ENCODE data around the gene FAM180A. TPM values are rescaled to one million over a fixed set of nuclear protein-coding genes. Genes with fewer than 3 reads are reported as not detected.

The FAM180A gene
- polyA plus RNA-seq, 1 donor (not counting 4 experiments of a cell fraction or from before 2014, with no cell fraction given) = 0.73 TPM

DNA sequence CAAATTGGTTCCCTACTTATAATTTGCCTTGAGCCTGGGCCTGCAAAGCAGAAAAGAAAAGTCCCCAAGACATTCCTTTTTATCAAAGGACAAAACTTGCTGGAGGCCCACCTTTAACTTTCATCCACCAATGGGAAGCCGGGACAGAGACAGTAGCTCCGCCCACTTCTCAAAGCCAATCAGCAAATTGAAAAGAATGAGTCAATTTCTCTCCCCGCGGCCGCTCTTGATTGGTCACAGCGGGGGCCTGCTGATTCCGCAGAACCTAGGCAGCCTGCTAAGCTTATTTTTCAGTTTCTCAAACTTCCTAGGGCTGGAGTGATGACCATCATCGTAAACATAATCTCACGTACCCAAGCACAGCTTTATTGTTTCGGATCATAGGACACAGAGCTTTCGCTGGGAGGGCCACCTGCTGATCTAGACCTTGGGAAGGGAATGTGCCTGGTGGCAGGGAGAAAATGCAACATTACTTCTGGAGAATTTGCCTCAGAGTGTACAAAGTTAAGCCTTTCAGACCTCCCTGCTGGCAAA, 20.4 kb downstream of the FAM180A start, which contains the start of gene SLC13A4:
SLC13A4 (minus strand) TSS at position 51 of the 534 bp plus-strand sequence. CDS start 690 bp downstream, outside the sequence.
- FAIRE-seq (no peak), DNase-seq (ENCODE audit: low read depth, low spot score) (no peak)
- H3K4me2 ChIP-seq (ENCODE audit: control insufficient read depth, extremely low read depth, insufficient read depth, low read depth, low read length) = no peak within 1 kb of the TSS
- no peak within 1 kb of the TSS for H3K9ac ChIP-seq (ENCODE audit: control insufficient read depth, extremely low read depth, insufficient read depth, low read length)
- H2AFZ ChIP-seq (ENCODE audit: control insufficient read depth, low read length) = no peak within 1 kb of the TSS
- no peak within 1 kb of the TSS for H3K4me3 ChIP-seq (ENCODE audit: control insufficient read depth in 2 of 3, extremely low read depth in 1 of 3, insufficient read depth in 2 of 3, low read depth in 1 of 3, low read length in 3 of 3)
- H3K79me2 ChIP-seq (ENCODE audit: control insufficient read depth, insufficient read depth, low read length) = no peaks in the 10 kb centered on the region
- no peak for TF ChIP-seq EZH2 (IDR thresholded peaks at IDR 0.05; ENCODE audit: low read length)
- TF ChIP-seq, protein P1, sequence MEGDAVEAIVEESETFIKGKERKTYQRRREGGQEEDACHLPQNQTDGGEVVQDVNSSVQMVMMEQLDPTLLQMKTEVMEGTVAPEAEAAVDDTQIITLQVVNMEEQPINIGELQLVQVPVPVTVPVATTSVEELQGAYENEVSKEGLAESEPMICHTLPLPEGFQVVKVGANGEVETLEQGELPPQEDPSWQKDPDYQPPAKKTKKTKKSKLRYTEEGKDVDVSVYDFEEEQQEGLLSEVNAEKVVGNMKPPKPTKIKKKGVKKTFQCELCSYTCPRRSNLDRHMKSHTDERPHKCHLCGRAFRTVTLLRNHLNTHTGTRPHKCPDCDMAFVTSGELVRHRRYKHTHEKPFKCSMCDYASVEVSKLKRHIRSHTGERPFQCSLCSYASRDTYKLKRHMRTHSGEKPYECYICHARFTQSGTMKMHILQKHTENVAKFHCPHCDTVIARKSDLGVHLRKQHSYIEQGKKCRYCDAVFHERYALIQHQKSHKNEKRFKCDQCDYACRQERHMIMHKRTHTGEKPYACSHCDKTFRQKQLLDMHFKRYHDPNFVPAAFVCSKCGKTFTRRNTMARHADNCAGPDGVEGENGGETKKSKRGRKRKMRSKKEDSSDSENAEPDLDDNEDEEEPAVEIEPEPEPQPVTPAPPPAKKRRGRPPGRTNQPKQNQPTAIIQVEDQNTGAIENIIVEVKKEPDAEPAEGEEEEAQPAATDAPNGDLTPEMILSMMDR (optimal IDR thresholded peaks at IDR 0.05 in 1 of 3, IDR thresholded peaks at IDR 0.05 in 1 of 3, conservative IDR thresholded peaks at IDR 0.05 in 1 of 3; ENCODE audit: extremely low read depth in 1 of 3, insufficient read depth in 2 of 3, low read length in 3 of 3) = no peak
- H3K9me1 ChIP-seq (ENCODE audit: control insufficient read depth, extremely low read depth, insufficient read depth, low read length) = no peaks in the 10 kb centered on the region
- H3K36me3 ChIP-seq (ENCODE audit: control insufficient read depth in 2 of 2, extremely low read depth in 1 of 2, insufficient read depth in 2 of 2, low read length in 2 of 2) = no peaks in the 10 kb centered on the region
- H3K9me3 ChIP-seq (ENCODE audit: control insufficient read depth, low read depth, low read length) = no peaks in the 10 kb centered on the region
- H4K20me1 ChIP-seq (ENCODE audit: control insufficient read depth, extremely low read depth, insufficient read depth, low read length) = no peaks in the 10 kb centered on the region
- peaks cover 5% of the 10 kb centered on the region for H3K4me1 ChIP-seq (ENCODE audit: control insufficient read depth, extremely low read depth, insufficient read depth, low read length)
- no peaks in the 10 kb centered on the region for H3K27me3 ChIP-seq (ENCODE audit: control insufficient read depth, extremely low read depth, insufficient read depth, low read length)
- dilution Hi-C loops (cut with MboI; ENCODE audit: extremely low pct_ligation_motif_present, low sequenced_read_pairs) = no loop called here
- H3K27ac ChIP-seq (ENCODE audit: control insufficient read depth, insufficient read depth, low read length) = no peak within 1 kb of the TSS

DNA sequence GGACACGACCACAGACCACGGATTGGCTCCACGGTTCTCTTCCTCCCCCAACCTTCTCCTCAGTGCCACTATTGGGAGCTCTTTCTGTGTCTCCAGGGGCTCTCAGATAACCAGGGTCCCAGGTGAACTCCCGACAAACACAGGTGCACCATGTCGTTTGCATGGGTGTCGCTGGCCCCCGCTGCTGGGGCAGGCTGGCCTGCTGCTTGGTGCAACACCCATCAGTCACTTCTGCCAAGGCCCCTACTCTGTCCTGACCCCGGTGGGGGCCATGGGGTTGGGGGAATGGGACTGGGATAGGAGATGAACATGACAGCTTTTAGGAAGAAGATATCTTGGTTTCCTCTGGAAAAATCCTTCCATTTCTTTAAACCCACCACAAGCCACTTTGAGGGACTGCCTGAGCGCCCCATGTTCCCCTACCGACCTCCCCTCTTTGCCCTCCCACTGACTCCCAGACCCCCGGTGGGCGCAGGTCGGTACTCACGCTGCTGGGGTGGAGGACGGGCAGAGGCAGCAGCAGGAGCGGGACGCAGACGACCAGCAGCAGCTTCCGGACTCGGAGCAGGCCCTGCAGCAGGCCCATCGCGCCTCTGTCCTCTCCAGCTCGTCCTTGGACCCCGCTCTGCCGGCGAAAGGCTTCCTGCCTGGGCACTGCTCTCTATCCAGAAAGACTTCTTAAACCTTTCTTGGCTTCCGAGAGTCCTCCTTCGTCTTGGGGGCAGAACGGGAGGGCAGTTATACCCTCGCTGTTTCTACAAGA, 21.5 kb downstream of the FAM180A start:
- Histone ChIP-seq H3K79me2 (ENCODE audit: control insufficient read depth, insufficient read depth, low read length) (no peaks in the 10 kb centered on the region), H3K36me3 (ENCODE audit: control insufficient read depth in 2 of 2, extremely low read depth in 1 of 2, insufficient read depth in 2 of 2, low read length in 2 of 2) (no peaks in the 10 kb centered on the region), H3K4me3 (ENCODE audit: control insufficient read depth in 2 of 3, extremely low read depth in 1 of 3, insufficient read depth in 2 of 3, low read depth in 1 of 3, low read length in 3 of 3) (no peak overlapping the region), H3K9me1 (ENCODE audit: control insufficient read depth, extremely low read depth, insufficient read depth, low read length) (no peaks in the 10 kb centered on the region), H4K20me1 (ENCODE audit: control insufficient read depth, extremely low read depth, insufficient read depth, low read length) (no peaks in the 10 kb centered on the region), H2AFZ (ENCODE audit: control insufficient read depth, low read length) (no peak overlapping the region), H3K4me1 (ENCODE audit: control insufficient read depth, extremely low read depth, insufficient read depth, low read length) (peaks cover 6% of the 10 kb centered on the region), H3K27ac (ENCODE audit: control insufficient read depth, insufficient read depth, low read length) (no peak overlapping the region), H3K9ac (ENCODE audit: control insufficient read depth, extremely low read depth, insufficient read depth, low read length) (no peak overlapping the region), H3K27me3 (ENCODE audit: control insufficient read depth, extremely low read depth, insufficient read depth, low read length) (no peaks in the 10 kb centered on the region), H3K4me2 (ENCODE audit: control insufficient read depth, extremely low read depth, insufficient read depth, low read depth, low read length) (no peak overlapping the region), H3K9me3 (ENCODE audit: control insufficient read depth, low read depth, low read length) (no peaks in the 10 kb centered on the region)
- DNase-seq (ENCODE audit: low read depth, low spot score) = no peak
- no peak for TF ChIP-seq EZH2 (IDR thresholded peaks at IDR 0.05; ENCODE audit: low read length)
- TF ChIP-seq, protein P1 (optimal IDR thresholded peaks at IDR 0.05 in 1 of 3, IDR thresholded peaks at IDR 0.05 in 1 of 3, conservative IDR thresholded peaks at IDR 0.05 in 1 of 3; ENCODE audit: extremely low read depth in 1 of 3, insufficient read depth in 2 of 3, low read length in 3 of 3) = no peak
- dilution Hi-C loops (cut with MboI; ENCODE audit: extremely low pct_ligation_motif_present, low sequenced_read_pairs) = no loop called here
- FAIRE-seq = no peak

Data from keratinocyte (primary cell).